Measurements from ENCODE around the gene MICA. TPM values are rescaled to one million over a fixed set of nuclear protein-coding genes. Genes with fewer than 3 reads are reported as not detected.
"Not testable (repeated sequence)": the region's sequence is repeated elsewhere in the genome, so short reads cannot be mapped to it uniquely, and the experiment has no call there.

MICA gene
- total RNA-seq, 1 donor from 2014 or later = 56.3 TPM

- Mint-ChIP-seq H3K4me3 (ENCODE audit: unreplicated experiment) (no peak overlapping the region), H3K27ac (ENCODE audit: unreplicated experiment) (no peak overlapping the region), H3K27me3 (ENCODE audit: low read depth) (peaks cover 20% of the 10 kb centered on the region), H3K9me3 (ENCODE audit: low read depth) (peaks cover 16% of the 10 kb centered on the region), H3K4me1 (ENCODE audit: low read depth) (peaks cover 5% of the 10 kb centered on the region), H3K36me3 (ENCODE audit: low read depth) (peaks cover 3% of the 10 kb centered on the region)
- DNase-seq (ENCODE audit: low spot score) = no peak
- TF ChIP-seq CTCF (IDR thresholded peaks at IDR 0.05) = no peak
These were observed 35.3 kb downstream of the MICA start for GRCh38 chr6:31438677-31439076.

GRCh38 chr6:31441365-31442267 lies 38.2 kb downstream of the MICA start:
- H3K9me3 Mint-ChIP-seq (ENCODE audit: low read depth) = peaks cover 12% of the 10 kb centered on the region
- H3K4me3 Mint-ChIP-seq (ENCODE audit: unreplicated experiment) = peak overlapping the region; percentile 63
- DNase-seq (ENCODE audit: low spot score) = no peak
- peaks cover 3% of the 10 kb centered on the region for H3K36me3 Mint-ChIP-seq (ENCODE audit: low read depth)
- peak; percentile 95 for TF ChIP-seq CTCF (IDR thresholded peaks at IDR 0.05)
- H3K4me1 Mint-ChIP-seq (ENCODE audit: low read depth) = peaks cover 10% of the 10 kb centered on the region
- no peak overlapping the region for H3K27ac Mint-ChIP-seq (ENCODE audit: unreplicated experiment)
- H3K27me3 Mint-ChIP-seq (ENCODE audit: low read depth) = peaks cover 21% of the 10 kb centered on the region

- Mint-ChIP-seq H3K27ac (ENCODE audit: unreplicated experiment) (no peak overlapping the region), H3K4me1 (ENCODE audit: low read depth) (peaks cover 10% of the 10 kb centered on the region), H3K36me3 (ENCODE audit: low read depth) (no peaks in the 10 kb centered on the region), H3K4me3 (ENCODE audit: unreplicated experiment) (no peak overlapping the region), H3K27me3 (ENCODE audit: low read depth) (peaks cover 27% of the 10 kb centered on the region), H3K9me3 (ENCODE audit: low read depth) (peaks cover 9% of the 10 kb centered on the region)
- DNase-seq (ENCODE audit: low spot score) = no peak
- no peak for TF ChIP-seq CTCF (IDR thresholded peaks at IDR 0.05)
These were observed 43.1 kb downstream of the MICA start for GRCh38 chr6:31446481-31446880.

GRCh38 chr6:31446999-31447789 lies 43.8 kb downstream of the MICA start:
- H3K27ac Mint-ChIP-seq (ENCODE audit: unreplicated experiment); H3K36me3 Mint-ChIP-seq (ENCODE audit: low read depth); H3K4me1 Mint-ChIP-seq (ENCODE audit: low read depth); H3K4me3 Mint-ChIP-seq (ENCODE audit: unreplicated experiment); H3K9me3 Mint-ChIP-seq (ENCODE audit: low read depth); DNase-seq (ENCODE audit: low spot score): not testable (repeated sequence)
- H3K27me3 Mint-ChIP-seq (ENCODE audit: low read depth) = peaks cover 28% of the 10 kb centered on the region

- Mint-ChIP-seq H3K27ac (ENCODE audit: unreplicated experiment) (no peak overlapping the region), H3K27me3 (ENCODE audit: low read depth) (peaks cover 13% of the 10 kb centered on the region), H3K4me3 (ENCODE audit: unreplicated experiment) (no peak overlapping the region), H3K4me1 (ENCODE audit: low read depth) (peaks cover 7% of the 10 kb centered on the region), H3K9me3 (ENCODE audit: low read depth) (peaks cover 19% of the 10 kb centered on the region), H3K36me3 (ENCODE audit: low read depth) (peaks cover 6% of the 10 kb centered on the region)
- DNase-seq (ENCODE audit: low spot score) = no peak
- no peak for TF ChIP-seq CTCF (IDR thresholded peaks at IDR 0.05)
These were observed 47.4 kb downstream of the MICA start for GRCh38 chr6:31450751-31451150.
